Heart right ventricle (tissue), 16 donors: ENCODE measurements around the gene SNX11. TPM values are rescaled to one million over a fixed set of nuclear protein-coding genes. Genes with fewer than 3 reads are reported as not detected.

Source experiments
- ATAC-seq, 8 donors: fragments of 200-7000 bp; cut with Tn5 transposase; one replicate each; pipeline ENCODE4 v1.9.1; 2020; ENCODE audit warnings: mild to moderate bottlenecking in 8 of 8, moderate library complexity in 8 of 8, moderate number of reproducible peaks in 1 of 8
- DNase-seq, 2 donors: peaks; one replicate each; pipeline ENCODE4 v3.0.0-alpha.2; 2020
- H3K27ac ChIP-seq, 10 donors: fragments of 200-600 bp; sonication (generic) in 2 of 10; one replicate each; pipeline versions ENCODE4 v1.5.0 to v1.8.0; 2020 to 2022; ENCODE audit warnings: mild to moderate bottlenecking in 3 of 10
- H3K27me3 ChIP-seq, 7 donors: fragments of 200-600 bp; one replicate each; pipeline ENCODE4 v1.8.0; 2021 to 2022; ENCODE audit warnings: mild to moderate bottlenecking in 2 of 7
- H3K36me3 ChIP-seq, 9 donors: fragments of 200-600 bp; sonication (generic) in 1 of 9; one replicate each; pipeline versions ENCODE4 v1.5.0 to v1.8.0; 2020 to 2022; ENCODE audit warnings: mild to moderate bottlenecking in 2 of 9
- H3K4me1 ChIP-seq, 9 donors: fragments of 200-600 bp; sonication (generic) in 1 of 9; one replicate each; pipeline versions ENCODE4 v1.5.0 to v1.8.0; 2020 to 2022; ENCODE audit warnings: mild to moderate bottlenecking in 4 of 9
- H3K4me3 ChIP-seq, 10 donors: fragments of 200-600 bp; sonication (generic) in 2 of 10; one replicate each; pipeline versions ENCODE4 v1.5.0 to v1.8.0; 2020 to 2022; ENCODE audit warnings: mild to moderate bottlenecking in 7 of 10, moderate library complexity in 2 of 10
- H3K9me3 ChIP-seq, 11 donors: fragments of 200-600 bp in 10 of 11; sonication (generic) in 2 of 11; one replicate each; pipeline versions ENCODE4 v1.5.0 to v1.8.0; 2013 to 2022; ENCODE audit warnings: mild to moderate bottlenecking in 2 of 11, control low read depth in 1 of 11, moderate library complexity in 1 of 11
- WGBS, 2 donors: extraction: QIAGEN DNeasy Blood & Tissue Kit; methylation state at CpG; one replicate each; pipeline ENCODE4 v1.1.7; 2013; ENCODE audit warnings: inconsistent platforms in 1 of 2; 5-methylcytosine and 5-hydroxymethylcytosine counted together
- intact Hi-C, 10 donors: fragments of 100-400 bp; cut with DNase I; formaldehyde crosslinking; loops; one replicate each; pipeline versions ENCODE4 v1.11.1 to v1.14.2; 2022
- polyA plus RNA-seq, 2 donors: library from polyadenylated mRNA; stranded (reverse); fragments of 200-250 nt; gene quantifications; one replicate each; pipeline ENCODE4 v1.2.3, GENCODE V29; 2013
- total RNA-seq, 10 donors: library from RNA; stranded (reverse); fragmentation: NEBNext Ultra II Directional in 3 of 10; extraction: Animal tissue kit (Norgen Biotek cat#: 25700) in 3 of 10; gene quantifications; one replicate each; pipeline versions ENCODE4 v1.2.1 to v1.2.4, GENCODE V29; 2021 to 2023
- TF ChIP-seq, protein P1 (sequence below), 9 donors: fragments of 200-600 bp; sonication (generic) in 2 of 9; IDR thresholded peaks; one replicate each; pipeline versions ENCODE4 v1.5.0 to v1.8.0; 2021 to 2022; ENCODE audit warnings: antibody characterized with exemption in 9 of 9, mild to moderate bottlenecking in 5 of 9, moderate library complexity in 1 of 9
- donor health status: Arrhythmogenic right ventricular cardiomyopathy.
- donor health status: ischemic (EF 13 %, LVEDD 7.1; RV severe dilation, severe dysfunction).
- donor health status: healthy with polysubstance abuse.
- donor health status: DM: no; HTN: yes; CAD: no.
- donor health status: DM: no; HTN: no; CAD: no.
- donor health status: ischemic (EF 25% LVEDD 6.9; RV normal size, moderate dysfunction).
- donor health status: ischemic (EF 25% LVEDD 5.7; RV mildly dilated, moderate dysfunction).
- donor health status: healthy.
- donor health status: DM: yes; HTN: yes; CAD: no.
- donor health status: Ischemic cardiomyopathy.
- donor health status: ischemic (EF 35%, LVEDD 5.7; RV mildly dilated, moderate dysfunction).
- donor health status: nonischemic (EF 11% LVEDD 7.7; RV severe dilation, severe dysfunction).
- donor health status: DM: yes; HTN: yes; CAD: no.
- donor health status: PGD.
- donor health status: ischemic (EF 29% LVEDD 5.4; RV normal size, mild dysfunction).
- donor health status: nonischemic (EF 23%, LVEDD 6.1; RV moderate dilation, normal function).

Gene SNX11
- total and polyA plus RNA-seq, 12 donors, result 7.1 to 17.1 (median 12.3) TPM

DNA sequence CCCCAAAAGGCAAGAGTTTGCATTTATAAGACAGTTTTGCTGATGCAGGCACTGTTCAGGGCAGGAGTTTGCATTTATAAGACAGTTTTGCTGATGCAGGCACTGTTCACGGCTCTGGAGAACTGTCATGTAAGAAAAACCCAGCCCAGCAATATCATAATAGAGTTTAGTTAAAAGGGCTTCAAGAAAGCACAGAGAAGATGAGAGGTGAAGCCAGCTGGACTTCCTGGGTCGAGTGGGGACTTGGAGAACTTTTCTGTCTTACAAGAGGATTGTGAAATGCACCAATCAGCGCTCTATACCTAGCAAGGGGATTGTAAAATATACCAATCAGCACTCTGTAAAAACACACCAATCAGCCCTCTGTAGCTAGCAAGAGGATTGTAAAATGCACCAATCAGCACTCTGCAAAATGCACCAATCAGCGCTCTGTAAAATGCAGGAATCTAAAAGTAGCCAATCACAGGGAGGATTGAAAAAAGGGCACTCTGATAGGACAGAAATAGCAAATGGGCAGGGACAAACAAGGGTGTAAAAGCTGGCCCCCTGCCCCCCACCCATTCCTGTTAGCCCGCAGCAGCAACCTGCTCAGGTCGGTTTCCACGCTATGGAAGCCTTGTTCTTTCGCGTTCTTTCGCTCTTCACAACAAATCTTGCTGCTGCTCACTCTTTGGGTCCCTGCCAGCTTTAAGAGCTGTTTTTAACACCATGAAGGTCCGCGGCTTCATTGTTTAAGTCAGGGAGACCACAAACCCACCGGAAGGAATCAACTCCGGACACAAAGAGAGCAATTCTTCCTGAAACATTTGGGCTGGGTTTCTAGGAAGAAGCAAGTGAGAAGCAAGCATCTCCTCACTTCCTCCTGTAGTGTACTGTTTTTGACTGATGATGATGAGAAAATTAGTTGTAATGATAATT, 4.5 kb upstream of the SNX11 start:
- intact Hi-C loops, result loop anchor here in 1 of 10 donors (10.0 kb wide), 1 partner anchor 268 kb away; the partner anchor contains the start of genes LRRC46 and MRPL10
- Histone ChIP-seq H3K36me3 (no peaks in the 10 kb centered on the region), H3K4me1 (peaks cover 0 to 40% (median 12%) of the 10 kb centered on the region in 9 donors), H3K9me3 (peaks cover 0 to 5% (median 0%) of the 10 kb centered on the region in 11 donors), H3K27me3 (no peaks in the 10 kb centered on the region), H3K27ac (peak overlapping the region in 1 of 10 donors; percentile 87), H3K4me3 (no peak overlapping the region)
- no peak for ATAC-seq
- TF ChIP-seq, protein P1, sequence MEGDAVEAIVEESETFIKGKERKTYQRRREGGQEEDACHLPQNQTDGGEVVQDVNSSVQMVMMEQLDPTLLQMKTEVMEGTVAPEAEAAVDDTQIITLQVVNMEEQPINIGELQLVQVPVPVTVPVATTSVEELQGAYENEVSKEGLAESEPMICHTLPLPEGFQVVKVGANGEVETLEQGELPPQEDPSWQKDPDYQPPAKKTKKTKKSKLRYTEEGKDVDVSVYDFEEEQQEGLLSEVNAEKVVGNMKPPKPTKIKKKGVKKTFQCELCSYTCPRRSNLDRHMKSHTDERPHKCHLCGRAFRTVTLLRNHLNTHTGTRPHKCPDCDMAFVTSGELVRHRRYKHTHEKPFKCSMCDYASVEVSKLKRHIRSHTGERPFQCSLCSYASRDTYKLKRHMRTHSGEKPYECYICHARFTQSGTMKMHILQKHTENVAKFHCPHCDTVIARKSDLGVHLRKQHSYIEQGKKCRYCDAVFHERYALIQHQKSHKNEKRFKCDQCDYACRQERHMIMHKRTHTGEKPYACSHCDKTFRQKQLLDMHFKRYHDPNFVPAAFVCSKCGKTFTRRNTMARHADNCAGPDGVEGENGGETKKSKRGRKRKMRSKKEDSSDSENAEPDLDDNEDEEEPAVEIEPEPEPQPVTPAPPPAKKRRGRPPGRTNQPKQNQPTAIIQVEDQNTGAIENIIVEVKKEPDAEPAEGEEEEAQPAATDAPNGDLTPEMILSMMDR (IDR thresholded peaks at IDR 0.05), result no peak
- DNase-seq, result no peak
- WGBS, 2 donors, result 70 to 75% methylated on average over 14 of the region's 14 CpGs

DNA sequence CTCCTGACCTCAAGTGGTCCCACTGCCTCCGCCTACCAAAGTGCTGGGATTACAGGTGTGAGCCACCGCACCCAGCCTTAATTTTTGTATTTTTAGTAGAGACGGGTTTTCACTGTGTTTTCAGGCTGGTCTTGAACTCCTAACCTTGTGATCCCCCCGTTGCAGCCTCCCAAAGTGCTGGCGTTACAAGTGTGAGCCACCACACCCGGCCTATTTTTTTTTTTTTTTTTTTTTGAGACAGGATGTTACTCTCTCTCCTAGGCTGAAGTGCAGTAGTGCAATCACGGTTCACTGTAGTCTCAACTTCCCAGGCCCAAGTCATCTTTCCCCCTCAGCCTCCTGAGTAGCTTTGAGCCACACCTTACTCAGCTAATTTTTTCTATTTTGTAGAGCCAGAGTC, 3.1 kb upstream of the SNX11 start:
- no peak overlapping the region for H3K4me3 ChIP-seq
- TF ChIP-seq, protein P1 (IDR thresholded peaks at IDR 0.05), result no peak
- H3K4me1 ChIP-seq, result peaks cover 0 to 52% (median 23%) of the 10 kb centered on the region in 9 donors
- peaks cover 0 to 5% (median 0%) of the 10 kb centered on the region in 11 donors for H3K9me3 ChIP-seq
- no peaks in the 10 kb centered on the region for H3K36me3 ChIP-seq
- 90 to 92% methylated on average over 7 of the region's 7 CpGs for WGBS, 2 donors
- intact Hi-C loops, result loop anchor here in 1 of 10 donors (10.0 kb wide), 1 partner anchor 270 kb away; the partner anchor contains the start of genes LRRC46 and MRPL10
- H3K27me3 ChIP-seq, result no peaks in the 10 kb centered on the region
- no peak for ATAC-seq
- no peak overlapping the region for H3K27ac ChIP-seq
- DNase-seq, result no peak

DNA sequence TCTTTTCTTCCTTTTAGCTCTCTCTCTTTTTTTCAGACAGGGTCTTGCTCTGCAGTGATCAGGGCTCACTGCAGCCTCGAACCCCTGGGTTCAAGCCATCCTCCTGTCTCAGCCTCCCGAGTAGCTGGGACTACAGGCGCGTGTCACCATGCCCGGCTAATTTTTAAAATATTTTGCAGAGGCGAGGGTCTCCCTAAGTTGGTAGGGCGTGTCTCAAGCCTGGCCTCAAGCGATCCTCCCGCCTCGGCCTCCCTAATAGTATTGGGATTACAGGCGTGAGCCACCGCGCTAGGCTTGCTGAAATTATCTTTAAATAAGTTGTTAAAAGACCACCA, 797 bp upstream of the SNX11 start:
- peaks cover 0 to 61% (median 30%) of the 10 kb centered on the region in 9 donors for H3K4me1 ChIP-seq
- TF ChIP-seq, protein P1 (IDR thresholded peaks at IDR 0.05), result no peak
- H3K27ac ChIP-seq, result peak overlapping the region; percentile 80 to 97 (median 93)
- H3K9me3 ChIP-seq, result peaks cover 0 to 5% (median 0%) of the 10 kb centered on the region in 11 donors
- ATAC-seq (peak in 1 of 8 donors; percentile 2), DNase-seq (no peak)
- H3K27me3 ChIP-seq, result no peaks in the 10 kb centered on the region
- H3K36me3 ChIP-seq, result peaks cover 0 to 2% (median 0%) of the 10 kb centered on the region in 9 donors
- H3K4me3 ChIP-seq, result peak overlapping the region; percentile 54 to 91 (median 80)
- intact Hi-C loops, result loop anchor here in 2 of 10 donors (1.0 to 10.0 kb wide), 4 partner anchors 32 to 272 kb away; partner anchors contain the start of genes LRRC46 (in 1 of the 2) and MRPL10 (in 1 of the 2)
- WGBS, 2 donors, result 43 to 44% methylated on average over 13 of the region's 13 CpGs

DNA sequence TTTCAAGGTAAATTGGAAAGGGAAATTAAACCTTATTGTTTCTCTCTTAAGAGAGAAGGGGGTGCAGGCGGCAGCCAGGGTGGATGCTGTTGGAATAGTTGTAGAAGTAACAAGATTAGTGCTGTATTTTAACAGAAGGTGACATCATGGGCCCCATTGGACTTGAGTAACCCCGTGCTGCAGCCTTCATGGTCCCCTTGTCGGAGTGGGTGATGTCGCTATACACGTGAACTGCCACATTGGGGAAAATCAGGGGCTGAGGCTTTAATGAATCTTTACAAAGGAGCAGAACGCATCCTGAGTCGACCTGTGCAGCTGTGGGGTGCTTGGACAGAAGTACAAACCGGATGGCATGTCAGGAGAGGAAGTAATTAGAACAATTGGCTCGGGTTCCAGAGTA, 3.2 kb downstream of the SNX11 start:
- Histone ChIP-seq H3K27ac (peak overlapping the region in 2 of 10 donors; percentile 41 to 45), H3K4me3 (peak overlapping the region in 1 of 10 donors; percentile 7), H3K9me3 (no peaks in the 10 kb centered on the region), H3K4me1 (peaks cover 0 to 70% (median 30%) of the 10 kb centered on the region in 9 donors), H3K27me3 (no peaks in the 10 kb centered on the region), H3K36me3 (peaks cover 0 to 39% (median 9%) of the 10 kb centered on the region in 9 donors)
- TF ChIP-seq, protein P1 (IDR thresholded peaks at IDR 0.05), result no peak
- DNase-seq (no peak), ATAC-seq (no peak)
- 70 to 74% methylated on average over 9 of the region's 9 CpGs for WGBS, 2 donors
- intact Hi-C loops, result no loop called here
